GM12873 (cell line): Measurements from ENCODE around the gene SMARCD2.

ENCODE experiments used
- CTCF ChIP-seq: IDR thresholded peaks from 2 replicates; pipeline ENCODE4 v1.5.1; 2012; ENCODE audit warnings: low read depth, mild to moderate bottlenecking, moderate library complexity, low read length, control low read depth; ENCODE audit not compliant: insufficient read depth; ENCODE audit errors: missing control alignments

The SMARCD2 gene

GRCh38 chr17:63820963-63821561 lies 21.4 kb downstream of the SMARCD2 start:
- TF ChIP-seq CTCF: no peak

- no peak for TF ChIP-seq CTCF
Observed at GRCh38 chr17:63819585-63820537, 22.6 kb downstream of the SMARCD2 start.

GRCh38 chr17:63819131-63819530 lies 23.4 kb downstream of the SMARCD2 start:
- TF ChIP-seq CTCF: no peak

DNA sequence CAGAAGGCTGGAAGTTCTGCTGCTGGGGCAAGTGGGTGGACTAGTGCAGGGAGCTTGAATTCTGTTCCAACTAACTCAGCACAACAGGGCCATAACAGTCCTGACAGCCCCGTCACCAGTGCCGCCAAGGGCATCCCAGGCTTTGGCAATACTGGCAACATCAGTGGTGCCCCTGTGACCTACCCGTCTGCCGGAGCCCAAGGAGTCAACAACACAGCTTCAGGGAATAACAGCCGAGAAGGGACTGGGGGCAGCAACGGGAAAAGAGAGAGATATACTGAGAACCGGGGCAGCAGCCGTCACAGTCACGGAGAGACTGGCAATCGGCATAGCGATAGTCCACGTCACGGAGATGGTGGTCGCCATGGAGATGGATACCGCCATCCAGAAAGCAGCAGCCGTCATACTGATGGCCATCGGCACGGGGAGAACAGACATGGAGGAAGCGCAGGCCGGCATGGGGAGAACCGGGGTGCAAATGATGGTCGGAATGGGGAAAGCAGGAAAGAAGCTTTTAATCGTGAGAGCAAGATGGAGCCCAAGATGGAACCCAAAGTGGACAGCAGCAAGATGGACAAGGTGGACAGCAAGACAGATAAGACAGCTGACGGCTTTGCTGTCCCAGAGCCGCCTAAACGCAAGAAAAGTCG lies 24.6 kb downstream of the SMARCD2 start:
- no peak for TF ChIP-seq CTCF

DNA sequence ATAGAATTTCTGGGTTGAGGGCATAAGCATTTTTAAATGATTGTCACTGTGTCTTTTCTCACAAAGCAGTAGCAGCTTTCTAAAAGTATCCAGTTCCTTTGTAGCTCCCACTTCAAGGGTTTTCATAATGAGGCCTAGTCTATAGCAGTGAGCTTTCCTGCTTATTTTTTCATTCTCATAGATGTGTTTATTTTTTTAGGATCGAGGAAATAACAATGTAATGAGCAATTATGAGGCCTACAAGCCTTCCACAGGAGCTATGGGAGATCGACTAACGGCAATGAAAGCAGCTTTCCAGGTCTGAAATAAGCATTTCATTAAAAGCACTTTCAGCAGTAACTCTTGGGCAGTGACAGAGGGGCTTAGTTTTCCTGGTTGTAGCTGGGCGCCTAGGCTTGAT lies 25.8 kb downstream of the SMARCD2 start:
- no peak for TF ChIP-seq CTCF

DNA sequence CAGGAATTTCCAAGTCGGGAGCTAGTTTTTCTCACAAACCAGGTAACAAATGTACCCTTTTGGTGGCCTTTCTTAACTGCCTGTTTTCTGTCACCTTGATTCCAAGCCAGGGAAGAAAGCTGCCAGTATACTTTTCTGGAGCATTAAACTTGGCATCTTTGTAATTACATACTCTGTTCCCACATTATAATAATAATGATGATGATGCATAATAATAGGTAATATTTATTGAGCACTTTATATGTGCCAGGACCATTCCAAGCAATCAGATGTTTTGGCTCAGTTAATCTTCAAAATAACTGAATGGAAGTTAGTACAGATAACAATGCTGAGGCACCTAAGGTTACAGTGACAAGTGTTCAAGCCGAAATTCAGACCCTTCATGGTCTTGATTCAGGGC lies 26.4 kb downstream of the SMARCD2 start:
- no peak for TF ChIP-seq CTCF

GRCh38 chr17:63809970-63810369 lies 32.5 kb downstream of the SMARCD2 start:
- TF ChIP-seq CTCF: no peak
